ENCODE results near the gene SSH2.

Gene SSH2

GRCh38 chr17:29619251-29619650, 310.8 kb downstream of the SSH2 start:
- no peak for DNase-seq

DNA sequence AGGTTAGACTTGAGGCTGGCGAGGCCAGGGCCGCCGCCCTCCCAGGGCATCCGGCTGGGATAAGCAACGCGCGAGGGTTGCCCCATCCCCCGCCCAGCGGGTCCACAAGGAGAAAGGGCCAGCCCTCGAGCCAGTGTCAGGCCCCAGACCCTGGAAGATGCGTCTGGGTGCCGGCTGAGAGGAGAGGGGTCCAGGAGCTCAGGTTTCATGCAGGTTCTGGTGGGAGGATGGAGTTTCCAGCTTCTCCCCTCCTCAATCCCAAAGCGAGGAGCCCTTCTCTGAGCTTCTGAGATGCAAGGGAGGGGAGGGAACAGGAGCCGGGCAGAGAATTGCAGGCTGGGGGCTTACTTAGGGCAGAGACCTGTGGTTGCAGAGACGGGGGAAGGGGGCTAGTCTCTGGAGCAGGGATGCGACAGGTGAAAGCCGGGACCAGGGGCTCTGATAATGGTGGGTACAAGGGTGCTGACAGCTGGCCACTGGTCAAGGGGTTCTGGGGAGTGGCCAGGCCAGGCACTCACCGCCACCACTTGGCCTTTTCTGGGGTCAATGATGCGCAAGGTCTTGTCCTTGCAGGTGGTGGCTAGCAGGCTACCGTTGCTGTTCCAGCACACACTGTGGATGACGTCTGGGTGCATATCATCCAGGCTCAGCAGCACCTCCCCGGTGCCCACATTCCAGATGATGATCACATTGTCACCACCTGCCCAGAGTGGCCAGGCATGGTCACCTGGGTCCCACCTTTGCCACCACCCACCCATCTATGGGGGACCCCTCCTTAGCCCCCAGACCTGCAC, 311.6 kb downstream of the SSH2 start:
- DNase-seq: no peak

DNA sequence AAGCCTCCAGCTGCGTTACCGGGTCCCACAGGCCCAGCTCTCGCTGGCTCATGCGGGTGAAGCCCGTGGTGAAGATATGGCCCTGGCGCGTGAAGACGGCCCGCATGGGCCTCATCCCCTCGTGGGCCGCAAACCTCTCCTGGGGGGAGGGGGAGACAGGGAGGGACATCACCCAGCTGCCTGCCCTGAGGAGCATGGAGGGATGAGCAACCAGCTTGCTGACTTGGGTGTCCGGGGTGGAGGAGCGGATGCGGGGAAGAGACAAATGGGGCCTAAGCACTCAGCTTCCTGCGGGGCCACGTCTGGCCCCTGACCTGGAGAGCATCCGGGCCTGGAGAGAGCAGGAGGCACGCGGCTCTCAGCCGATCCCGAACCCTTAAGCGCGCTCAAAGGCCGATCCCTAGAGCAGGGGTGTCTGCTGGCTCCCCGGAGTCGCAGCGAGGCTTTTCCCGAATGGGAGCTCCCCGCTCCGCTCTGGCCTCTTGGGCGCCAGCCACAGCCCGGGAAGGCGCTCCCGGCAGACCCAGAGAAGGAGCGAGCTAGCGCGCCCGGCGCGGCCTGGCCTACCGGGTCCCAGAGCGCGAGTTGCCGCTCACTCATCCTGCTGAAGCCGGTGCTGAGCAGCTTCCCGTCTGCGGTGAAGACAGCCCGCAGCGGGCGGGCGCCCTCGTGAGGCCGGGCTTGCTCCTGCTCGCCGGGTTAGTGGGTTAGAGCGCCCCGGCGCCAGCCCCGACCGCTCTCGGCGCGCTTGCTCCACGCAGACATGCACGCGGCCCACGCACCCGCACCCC, 312.4 kb downstream of the SSH2 start:
- peak; percentile 89 for DNase-seq

- peak; percentile 95 for DNase-seq
Measured at GRCh38 chr17:29617125-29617480, 312.9 kb downstream of the SSH2 start.

GRCh38 chr17:29616300-29617048, 313.6 kb downstream of the SSH2 start:
- DNase-seq: no peak

DNA sequence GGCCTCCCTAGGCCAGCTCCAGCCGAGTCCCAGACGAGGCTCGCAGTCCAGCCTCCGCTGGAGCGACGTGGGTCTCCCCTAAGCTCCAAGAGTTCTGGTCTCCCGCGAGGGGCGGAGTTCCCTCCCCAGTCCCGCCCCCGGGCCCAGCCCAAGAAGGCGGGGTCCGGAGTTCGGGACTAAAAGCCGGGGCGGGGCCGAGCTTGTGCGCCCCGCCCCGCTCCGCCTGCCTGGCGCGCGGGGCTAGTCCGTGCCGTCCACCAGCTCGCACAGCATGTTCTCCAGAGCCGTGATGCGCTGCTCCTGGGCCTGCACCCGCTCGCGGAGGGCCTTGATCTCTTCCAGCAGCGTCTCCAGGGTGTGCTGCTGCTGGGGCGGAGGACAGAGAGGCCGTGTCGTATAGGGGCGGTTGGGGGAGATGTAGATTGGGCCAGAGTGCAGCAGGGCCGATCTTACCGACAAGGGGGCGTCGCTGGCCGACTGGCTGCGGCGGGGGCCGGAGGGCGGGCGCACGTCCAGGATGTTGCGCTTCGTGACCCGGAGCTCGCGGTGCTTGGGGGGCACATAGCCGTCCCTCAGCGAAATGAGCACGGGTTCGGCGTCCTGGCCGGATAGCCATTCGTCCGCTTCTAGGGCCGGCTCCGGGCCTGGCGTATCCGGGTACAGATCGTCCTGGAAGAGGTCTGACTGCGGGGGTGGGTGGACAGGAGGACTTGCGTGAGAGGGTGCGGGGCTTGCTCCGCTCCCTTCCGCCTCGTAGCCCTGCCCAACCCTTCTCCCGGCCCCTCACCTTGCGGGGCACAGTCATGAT, 314.3 kb downstream of the SSH2 start:
- DNase-seq: peak; percentile 82

GRCh38 chr17:29615048-29615385, 315.0 kb downstream of the SSH2 start:
- peak; percentile 56 for DNase-seq

DNA sequence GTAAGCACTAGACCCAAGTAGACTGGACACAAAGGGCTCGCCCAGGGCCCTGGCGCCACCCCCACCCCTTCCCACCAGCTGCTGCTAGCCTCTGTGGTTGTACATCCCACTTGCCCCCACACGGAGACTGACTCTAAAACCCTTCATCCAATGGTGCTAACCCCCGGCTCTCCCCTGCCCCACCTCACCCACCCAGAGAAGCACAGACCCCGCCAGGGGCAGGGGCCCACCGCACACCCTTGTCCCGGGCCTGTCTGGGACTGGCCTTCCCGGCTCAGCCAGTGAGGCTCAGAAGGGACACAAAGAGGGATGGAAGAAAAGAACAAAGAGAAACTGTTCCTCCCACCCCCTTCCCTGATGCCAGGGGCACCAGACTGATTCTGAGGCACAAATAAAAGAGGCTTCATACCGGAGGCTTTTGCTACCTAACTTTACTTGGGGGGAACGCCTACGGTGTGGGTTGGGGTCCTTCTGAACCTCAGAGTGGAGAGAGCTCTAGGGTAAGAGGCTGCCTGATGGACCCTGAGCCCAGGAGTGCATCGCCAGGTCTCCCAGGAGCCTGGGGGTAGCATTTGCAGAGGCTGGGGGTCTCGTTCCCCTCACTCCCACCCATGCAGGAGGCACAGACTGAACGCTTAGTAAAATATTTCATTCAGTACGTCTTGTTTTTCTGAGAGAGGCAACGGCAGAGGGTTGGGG, 315.5 kb downstream of the SSH2 start:
- no peak for DNase-seq

- no peak for DNase-seq
Measured at GRCh38 chr17:29613856-29614255, 316.2 kb downstream of the SSH2 start.

DNA sequence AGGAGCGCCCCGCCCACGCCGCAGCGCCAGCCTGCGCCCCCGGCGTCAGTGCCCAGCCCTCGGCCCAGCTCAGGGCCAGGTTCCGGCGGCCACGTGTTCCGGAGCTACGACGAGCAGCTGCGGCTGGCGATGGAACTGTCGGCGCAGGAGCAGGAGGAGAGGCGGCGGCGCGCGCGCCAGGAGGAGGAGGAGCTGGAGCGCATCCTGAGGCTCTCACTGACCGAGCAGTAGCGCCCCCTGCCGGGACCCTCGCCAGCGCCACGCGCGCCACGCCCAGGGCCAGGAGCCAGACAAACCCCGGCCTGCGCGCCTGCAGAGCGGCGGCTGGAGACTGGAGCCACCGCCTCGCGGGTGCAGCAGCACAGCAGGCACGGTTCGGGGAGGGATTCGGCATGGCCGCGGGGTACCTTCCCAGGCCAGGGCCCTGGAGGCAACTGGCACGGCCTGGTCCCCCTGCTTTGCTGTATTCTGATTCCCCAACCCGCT, 316.6 kb downstream of the SSH2 start:
- DNase-seq: peak; percentile 95

DNA sequence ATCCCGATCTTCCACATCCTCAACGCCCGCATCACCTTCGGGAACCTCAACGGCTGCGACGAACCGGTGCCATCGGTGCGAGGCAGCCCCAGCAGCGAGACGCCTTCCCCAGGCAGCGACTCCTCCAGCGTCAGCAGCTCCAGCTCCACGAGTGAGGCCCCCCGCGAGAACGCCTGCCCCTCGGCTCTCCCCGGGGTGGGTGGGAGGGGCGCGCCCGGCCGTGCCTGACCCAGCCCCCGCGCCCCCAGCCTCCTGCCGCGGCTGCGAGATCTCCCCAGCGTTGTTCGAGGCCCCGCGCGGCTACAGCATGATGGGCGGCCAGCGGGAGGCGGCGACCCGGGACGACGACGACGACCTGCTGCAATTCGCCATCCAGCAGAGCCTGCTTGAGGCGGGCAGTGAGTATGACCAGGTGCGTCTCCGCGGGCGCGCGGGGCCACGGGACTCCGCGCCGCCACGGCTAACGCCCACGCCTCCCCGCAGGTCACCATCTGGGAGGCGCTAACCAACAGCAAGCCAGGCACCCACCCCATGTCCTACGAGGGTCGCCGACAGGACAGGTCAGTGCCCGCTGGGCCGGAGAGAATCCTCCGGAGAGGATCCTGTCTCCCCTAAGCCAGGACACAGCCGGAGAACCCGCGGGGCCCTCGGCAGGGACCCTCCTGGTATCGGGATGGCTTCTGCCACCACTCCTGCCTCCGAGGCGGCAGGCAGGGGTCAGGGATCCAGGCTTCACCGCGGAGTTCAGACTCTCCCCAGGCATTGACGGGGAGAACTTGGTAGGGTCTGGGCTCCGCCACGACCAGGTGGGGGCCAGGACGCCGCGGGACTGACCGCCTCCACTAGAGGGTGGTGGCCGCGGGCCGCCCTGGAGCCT, 317.4 kb downstream of the SSH2 start:
- DNase-seq: no peak

DNA sequence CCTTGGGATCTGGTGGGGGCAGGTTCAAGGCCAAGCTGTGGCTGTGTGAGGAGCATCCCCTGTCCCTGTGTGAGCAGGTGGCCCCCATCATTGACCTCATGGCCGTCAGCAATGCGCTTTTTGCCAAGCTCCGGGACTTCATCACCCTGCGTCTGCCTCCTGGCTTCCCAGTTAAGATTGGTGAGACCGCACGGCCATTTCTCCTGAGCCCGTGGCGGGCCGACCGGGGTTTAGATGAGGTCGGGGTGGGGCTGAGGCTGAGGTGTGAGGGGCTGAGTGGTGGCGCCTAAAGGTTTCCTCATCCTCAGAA, 318.0 kb downstream of the SSH2 start:
- DNase-seq: no peak

DNA sequence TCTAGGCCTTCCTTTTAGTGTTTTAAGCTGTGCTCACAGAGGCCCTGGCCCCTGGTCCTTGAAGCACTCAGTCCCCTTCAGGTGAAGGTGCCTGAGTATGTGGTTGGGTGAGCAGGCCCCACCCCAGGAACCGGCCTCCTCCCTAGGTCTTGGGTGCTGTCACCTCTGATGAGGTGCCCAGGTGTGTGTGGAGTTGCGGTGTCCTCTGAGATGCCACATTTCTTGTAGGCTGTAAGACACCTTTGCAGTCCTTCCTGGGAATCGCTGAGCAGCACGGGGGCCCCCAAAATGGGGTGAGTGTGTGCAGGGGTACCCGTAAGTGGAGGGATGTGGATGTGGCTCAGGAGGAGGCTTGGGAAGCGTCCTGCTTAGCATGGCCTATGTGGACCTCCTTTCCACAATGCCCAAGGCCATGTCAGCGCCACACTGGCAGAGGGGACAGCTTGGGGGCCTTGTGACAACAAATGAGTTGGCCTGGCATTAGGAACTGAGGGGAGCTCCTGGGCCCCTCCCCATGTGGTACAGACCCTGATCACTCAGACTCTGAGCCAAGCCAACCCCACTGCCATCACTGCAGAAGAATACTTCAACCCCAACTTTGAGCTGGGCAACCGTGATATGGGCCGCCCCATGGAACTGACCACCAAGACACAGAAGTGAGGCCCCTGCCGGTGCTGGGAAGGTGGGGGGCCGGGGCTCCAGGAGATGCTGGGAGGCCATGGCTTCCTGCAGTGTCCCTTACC, 318.5 kb downstream of the SSH2 start:
- DNase-seq: no peak

DNA sequence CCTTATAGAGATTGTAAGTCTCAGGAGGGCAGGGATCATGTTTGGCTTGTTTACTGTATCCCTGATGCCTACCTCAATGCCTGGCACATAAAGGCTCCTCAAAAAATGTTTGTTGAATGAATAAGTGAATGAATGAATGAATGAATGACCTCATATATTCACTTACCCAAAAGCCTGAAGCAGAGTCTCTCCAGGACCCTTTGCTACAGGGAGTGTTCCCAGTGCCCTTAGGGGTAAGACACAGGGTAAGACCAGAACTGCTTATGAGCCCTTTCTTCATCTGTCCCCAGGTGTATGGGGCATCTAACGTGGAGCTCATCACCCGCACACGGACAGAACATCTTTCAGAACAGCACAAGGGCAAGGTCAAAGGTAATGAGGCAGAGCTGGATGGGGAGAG, 319.6 kb downstream of the SSH2 start:
- no peak for DNase-seq

DNA sequence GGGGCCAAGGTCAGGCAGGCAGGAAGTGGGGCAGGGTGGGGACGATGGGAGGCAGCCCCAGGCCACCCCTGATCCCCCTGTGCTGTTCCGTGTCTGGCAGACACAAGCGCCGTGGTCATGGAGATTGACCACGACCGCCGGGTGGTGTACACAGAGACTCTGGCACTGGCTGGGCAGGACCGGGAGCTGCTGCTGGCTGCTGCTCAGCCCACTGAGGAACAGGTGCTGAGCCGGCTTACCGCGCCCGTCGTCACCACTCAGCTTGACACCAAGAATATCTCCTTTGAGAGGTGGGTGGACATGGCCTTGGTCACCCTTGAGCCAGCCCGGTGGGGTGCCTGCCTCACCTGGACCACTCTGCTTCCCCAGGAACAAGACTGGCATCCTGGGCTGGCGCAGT, 321.0 kb downstream of the SSH2 start:
- DNase-seq: no peak

DNA sequence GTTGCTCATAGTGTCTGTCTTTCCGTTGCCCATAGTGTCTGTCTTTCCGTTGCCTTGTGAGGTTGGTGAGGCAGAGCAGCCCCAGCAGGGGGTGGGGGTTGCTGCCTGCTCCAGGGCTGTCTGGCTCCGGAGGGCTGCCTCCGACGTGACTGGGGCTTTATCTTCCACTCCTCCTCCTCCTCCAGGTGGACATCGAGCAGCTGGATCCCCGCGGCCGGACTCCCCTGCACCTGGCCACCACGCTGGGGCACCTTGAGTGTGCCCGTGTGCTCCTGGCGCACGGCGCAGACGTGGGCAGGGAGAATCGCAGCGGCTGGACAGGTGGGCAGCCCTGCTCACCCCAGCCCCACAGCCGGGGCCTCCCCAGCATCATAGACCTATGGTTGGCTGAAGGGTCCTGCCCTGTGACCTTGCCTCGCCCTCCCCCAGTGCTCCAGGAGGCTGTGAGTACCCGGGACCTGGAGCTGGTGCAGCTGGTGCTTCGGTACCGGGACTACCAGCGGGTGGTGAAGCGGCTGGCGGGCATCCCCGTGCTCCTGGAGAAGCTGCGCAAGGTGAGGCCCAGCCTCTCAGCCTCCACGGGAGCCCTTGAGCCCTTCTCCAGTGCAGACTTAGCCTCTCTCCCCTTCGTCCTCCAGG, 322.4 kb downstream of the SSH2 start:
- no peak for DNase-seq

DNA sequence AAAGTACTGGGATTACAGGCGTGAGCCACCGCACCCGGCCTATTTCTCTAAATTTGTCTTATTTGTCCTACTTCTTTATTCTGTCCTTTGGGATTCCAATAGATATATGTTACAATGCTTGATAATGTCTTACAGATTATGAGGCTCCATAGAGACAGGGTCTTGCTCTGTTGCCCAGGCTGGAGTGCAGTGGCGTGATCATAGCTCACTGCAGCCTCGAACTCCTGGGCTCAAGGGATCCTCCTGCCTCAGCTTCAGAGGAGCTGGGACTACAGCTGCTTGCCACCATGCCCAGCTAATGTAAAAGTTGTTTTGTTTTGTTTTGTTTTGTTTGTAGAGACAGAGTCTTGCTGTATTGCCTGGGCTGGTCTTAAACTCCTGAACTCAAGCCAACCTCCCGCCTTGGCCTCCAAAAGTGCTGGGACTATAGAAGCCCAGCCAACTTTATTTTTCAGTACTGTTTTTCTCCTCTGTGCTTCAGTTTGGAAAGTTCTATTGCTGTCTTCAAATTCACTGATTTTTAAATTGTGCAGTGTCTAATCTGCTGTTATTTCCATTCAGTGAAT, 326.8 kb downstream of the SSH2 start:
- DNase-seq: no peak

GRCh38 chr17:29597361-29598172, 332.5 kb downstream of the SSH2 start:
- no peak for DNase-seq

DNA sequence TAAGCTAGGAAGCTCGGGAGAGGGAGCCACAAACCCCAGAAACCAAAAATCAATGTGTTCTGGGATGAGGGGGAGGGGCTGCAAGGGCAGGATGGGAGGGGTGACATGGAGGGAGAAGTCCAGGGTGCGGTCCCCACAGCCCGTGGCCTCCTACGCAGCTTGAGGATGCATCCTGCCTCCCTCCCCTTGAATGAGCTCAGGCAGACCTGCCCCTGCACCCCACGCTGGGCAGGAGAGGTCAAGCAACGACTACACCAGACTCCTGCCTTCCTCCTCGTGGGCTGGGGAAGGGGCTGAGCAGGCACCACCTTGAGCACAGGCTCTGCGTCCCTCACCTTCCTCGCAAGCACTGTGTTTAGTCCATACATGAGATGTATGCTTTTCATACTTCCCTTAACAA, 333.2 kb downstream of the SSH2 start:
- DNase-seq: no peak

Data from stimulated activated CD4-positive, alpha-beta T cell treated with anti-CD3 and anti-CD28 coated beads, Interleukin-4, amount 100 ng/mL, for 24 hours (primary cell).